ENCODE results near the gene ENTPD5.
"Not testable (repeated sequence)": the region's sequence is repeated elsewhere in the genome, so short reads cannot be mapped to it uniquely, and the experiment has no call there.

The ENTPD5 gene

GRCh38 chr14:73942180-73942579, 76.9 kb downstream of the ENTPD5 start:
- no peak for DNase-seq

- no peak for DNase-seq
Observed at GRCh38 chr14:73937012-73937411, 82.1 kb downstream of the ENTPD5 start.

GRCh38 chr14:73936548-73936947, 82.5 kb downstream of the ENTPD5 start:
- no peak for DNase-seq

GRCh38 chr14:73935666-73936065, 83.4 kb downstream of the ENTPD5 start:
- DNase-seq: no peak

- DNase-seq: no peak
Observed at GRCh38 chr14:73924337-73924736, 94.8 kb downstream of the ENTPD5 start.

GRCh38 chr14:73919457-73919856, 99.6 kb downstream of the ENTPD5 start:
- not testable (repeated sequence) for DNase-seq

- no peak for DNase-seq
Observed at GRCh38 chr14:73916324-73916723, 102.8 kb downstream of the ENTPD5 start.

GRCh38 chr14:73913256-73913655, 105.8 kb downstream of the ENTPD5 start:
- DNase-seq: no peak

- DNase-seq: no peak
Observed at GRCh38 chr14:73909681-73910080, 109.4 kb downstream of the ENTPD5 start.
